GM21381 (cell line): ENCODE results near the gene PRMT2.
A peak's percentile ranks its signal among the peaks of the same experiment; 100 is the strongest.

Source experiments
- ATAC-seq: cut with Tn5 transposase; IDR thresholded peaks from one replicate; pipeline ENCODE4 v1.9.1; 2021; ENCODE audit warnings: mild to moderate bottlenecking, moderate library complexity; ENCODE audit not compliant: unreplicated experiment

PRMT2 gene

DNA sequence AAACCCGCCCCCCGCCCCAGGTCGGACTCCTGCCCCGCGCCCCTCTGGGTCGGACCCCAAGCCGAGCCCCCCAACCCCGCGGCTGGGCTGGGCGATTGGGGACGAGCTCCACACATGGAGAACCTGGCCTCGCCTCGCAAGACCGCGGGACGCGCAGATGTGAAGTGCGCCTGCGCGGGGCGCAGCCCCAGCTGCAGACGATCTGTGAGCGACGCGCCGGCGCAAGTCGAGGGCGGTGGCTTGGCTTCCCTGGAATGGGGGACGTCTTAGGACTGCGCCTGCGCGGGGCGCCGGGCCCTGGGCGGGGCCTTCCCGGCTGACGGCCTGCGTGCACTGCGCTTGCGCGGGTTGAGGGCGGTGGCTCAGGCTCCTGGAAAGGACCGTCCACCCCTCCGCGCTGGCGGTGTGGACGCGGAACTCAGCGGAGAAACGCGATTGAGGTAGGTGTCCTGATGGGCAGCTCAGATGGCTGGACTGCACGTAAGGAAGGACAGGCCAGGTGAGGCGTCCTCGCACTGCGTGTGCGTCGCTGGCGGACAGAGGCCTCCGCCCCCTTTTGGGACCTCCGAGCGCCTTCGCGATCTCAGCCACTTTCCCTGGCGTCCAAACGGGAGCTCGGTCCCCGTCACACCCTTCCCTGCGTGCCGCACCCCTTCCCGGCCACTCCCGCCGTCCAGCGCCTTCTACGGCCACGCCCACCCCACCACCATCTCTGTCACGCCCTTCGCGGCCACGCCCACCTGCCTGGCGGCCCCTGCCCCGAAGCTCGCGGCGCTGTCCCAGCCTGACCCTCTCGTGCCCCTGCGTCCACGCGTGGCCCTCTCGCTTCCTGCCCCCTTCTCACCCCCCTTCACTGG lies at the start of gene PRMT2:
Gene PRMT2 (plus strand): TSS at position 351 of the 857 bp plus-strand sequence. CDS start 1,278 bp downstream, outside the sequence.
- ATAC-seq = peak; percentile 80

GRCh38 chr21:46594276-46594675 lies 41.2 kb upstream of the PRMT2 start:
- ATAC-seq = no peak

GRCh38 chr21:46596201-46596600 lies 39.3 kb upstream of the PRMT2 start:
- ATAC-seq = no peak

DNA sequence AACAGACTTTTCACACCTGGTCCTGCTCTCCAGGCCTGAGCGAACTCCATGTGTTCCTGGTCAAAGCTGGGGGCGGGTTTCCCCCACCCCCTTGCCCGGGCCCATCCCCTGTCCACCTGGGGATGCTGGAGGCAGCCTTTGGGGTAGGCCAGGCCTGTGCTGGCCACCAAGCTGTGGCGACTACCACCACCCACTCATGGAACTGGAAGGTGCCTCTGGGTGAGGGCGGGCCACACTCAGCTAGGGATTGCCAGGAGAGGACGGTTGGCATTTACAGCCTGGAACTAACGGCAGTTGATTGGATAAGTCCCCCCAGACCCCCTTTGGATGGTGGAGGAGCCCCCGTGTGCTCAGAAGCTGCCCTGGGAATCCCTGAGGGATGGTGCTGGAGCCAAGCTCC lies 38.4 kb upstream of the PRMT2 start:
- no peak for ATAC-seq

GRCh38 chr21:46597896-46598343 lies 37.6 kb upstream of the PRMT2 start:
- no peak for ATAC-seq

DNA sequence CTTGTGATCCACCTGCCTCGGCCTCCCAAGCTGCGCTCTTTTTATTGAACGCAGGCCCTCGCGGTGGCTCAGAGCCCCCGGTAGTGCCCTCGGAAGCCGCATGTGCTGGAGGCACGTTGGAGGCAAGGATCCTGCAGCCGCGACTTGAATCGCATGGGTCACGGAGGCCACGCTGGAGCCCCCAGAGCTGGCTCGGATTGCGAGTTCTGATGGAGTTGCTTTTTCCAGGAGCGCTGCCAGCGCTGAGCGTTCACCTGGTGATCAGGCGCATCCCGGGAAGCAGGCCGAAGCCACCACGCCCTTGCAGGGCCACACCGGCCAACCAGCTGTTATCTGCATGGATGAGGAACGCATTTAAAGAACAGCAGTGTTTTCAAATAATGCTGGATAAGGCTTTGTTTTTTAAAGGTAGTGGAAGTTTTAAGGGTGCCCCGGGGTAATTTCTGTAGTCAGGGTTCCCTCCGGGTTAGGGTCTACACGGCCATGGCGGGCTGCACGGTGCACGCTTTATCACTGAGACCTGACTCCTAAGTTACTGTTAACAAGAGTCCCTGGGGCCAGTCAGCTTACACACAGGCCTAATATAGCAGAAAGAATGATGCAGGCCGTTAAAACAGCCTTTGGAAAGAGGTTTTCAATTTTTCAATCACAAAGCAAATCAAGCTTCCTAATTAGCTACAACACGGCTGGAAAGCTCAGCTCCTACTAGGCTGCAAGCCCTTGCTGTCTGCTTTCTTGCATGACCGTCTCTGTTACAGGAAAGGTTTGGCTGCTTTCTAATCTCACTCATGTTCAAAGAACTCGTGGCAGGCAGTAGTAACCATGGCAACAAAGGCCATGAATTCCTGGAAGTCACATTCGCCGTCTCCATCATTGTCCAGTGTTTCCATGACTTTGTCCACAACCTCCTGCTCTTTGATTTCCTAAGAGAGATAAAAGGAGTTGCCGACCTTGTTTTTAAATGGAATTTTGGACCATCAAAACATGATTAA lies 36.6 kb upstream of the PRMT2 start:
- ATAC-seq = no peak

- no peak for ATAC-seq
Observed at GRCh38 chr21:46600305-46600704, 35.2 kb upstream of the PRMT2 start.

- ATAC-seq = no peak
Observed at GRCh38 chr21:46600978-46601377, 34.5 kb upstream of the PRMT2 start.

DNA sequence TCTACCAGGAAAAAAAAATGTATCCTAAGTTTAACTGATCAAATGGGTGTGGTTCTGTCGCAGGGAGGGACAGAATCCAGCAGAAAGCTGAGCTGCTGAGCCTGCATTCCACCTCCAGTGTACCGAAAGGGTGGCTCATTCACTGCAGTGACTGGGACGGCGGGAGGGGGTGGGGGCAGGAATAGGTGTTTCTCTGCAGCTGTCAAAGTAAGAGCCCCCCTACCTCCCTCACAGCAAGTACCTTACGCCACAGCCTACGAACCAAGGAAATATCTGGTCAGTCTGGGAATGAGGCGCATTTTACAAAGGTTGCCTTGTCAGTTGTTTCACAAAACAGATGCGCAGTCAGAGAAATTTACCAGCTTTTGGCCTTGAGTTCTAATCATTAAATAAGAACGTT lies 32.2 kb upstream of the PRMT2 start:
- ATAC-seq = no peak

GRCh38 chr21:46604329-46604974 lies 31.0 kb upstream of the PRMT2 start:
- ATAC-seq = no peak

DNA sequence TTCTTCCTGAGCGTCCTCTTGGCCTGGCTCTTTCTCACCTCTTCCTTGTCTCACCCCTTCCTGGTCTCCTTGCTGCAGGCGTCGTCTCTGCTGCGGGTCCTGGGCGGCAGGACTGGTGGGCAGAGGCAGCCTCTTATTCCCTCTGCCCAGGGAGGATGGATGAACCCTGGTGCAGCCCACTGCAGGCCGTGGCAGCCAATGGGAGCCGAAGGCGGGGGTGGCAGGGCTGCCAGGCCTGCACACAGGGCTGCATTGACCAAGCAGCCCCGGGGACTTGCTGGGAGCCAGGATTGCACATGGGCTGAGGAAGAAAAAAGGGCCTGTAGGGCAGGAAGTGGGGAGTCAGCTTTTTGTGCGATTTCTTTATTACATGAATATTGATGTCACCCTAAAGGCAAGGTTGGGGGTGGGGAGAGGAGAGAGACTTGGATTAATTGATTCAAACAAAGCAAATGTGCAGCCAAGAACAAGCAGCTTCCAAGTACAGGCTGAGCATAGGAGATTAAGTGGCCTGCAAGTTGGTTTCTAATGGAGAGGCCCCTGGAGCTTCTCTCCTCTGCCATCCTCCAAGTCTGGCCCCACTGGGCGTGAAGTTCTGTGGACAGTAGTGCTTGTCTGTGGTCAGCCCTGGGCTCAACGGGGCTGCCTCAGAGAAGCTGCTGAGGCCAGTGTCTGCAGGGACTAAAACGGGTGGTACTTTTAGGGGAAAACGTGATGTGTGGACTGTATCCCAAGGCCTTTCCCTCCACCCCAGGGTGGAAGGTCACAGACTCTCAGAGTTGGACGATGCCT lies 30.3 kb upstream of the PRMT2 start, which contains the start of gene S100B:
Gene S100B (minus strand): TSS at position 108 of the 792 bp plus-strand sequence. CDS start 2,667 bp downstream, outside the sequence.
- ATAC-seq = no peak

- ATAC-seq = peak; percentile 70
Observed at GRCh38 chr21:46605767-46606426, 29.6 kb upstream of the PRMT2 start.

GRCh38 chr21:46606427-46606813 lies 29.1 kb upstream of the PRMT2 start:
- peak; percentile 22 for ATAC-seq

GRCh38 chr21:46607636-46608035 lies 27.8 kb upstream of the PRMT2 start:
- ATAC-seq = no peak

DNA sequence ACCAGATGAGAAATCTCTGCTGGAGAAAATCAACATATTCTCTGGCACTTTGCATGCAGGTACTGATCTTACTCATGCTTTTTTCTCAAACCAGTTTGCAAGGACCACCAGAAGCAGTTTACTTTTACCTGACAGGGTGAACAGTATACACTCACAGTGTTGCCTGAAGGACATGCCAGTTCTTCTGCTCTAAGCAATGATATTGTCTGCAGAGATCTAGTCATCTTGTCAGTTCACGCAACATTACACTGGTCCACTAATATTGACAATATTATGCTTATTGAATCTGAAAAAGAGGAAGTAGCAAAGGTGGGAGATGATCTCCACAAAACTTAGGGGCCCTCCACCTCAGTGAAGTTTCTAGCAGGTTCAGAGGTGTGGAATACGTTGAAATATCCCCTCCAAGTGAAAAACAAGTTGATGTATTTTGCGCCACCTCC lies 26.8 kb upstream of the PRMT2 start:
- peak; percentile 44 for ATAC-seq

GRCh38 chr21:46610018-46610701 lies 25.3 kb upstream of the PRMT2 start:
- ATAC-seq = no peak

- ATAC-seq = no peak
Observed at GRCh38 chr21:46613391-46613790, 22.1 kb upstream of the PRMT2 start.

DNA sequence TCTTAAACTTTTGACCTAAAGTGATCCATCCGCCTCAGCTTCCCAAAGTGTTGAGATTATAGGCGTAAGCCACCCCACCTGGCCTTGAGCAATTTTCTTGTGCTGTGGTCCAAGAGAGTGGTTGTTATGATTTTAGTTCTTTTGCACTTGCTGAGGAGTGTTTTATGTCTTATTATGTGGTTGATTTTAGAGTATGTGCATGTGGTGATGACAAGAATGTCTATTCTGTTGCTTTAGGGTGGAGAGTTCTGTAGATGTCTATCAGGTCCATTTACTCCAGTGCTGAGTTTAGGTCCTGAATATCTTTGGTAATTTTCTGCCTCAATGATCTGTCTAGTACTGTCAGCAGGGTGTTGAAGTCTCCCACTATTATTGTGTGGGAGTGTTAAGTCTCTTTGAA lies 19.4 kb upstream of the PRMT2 start:
- ATAC-seq = no peak

DNA sequence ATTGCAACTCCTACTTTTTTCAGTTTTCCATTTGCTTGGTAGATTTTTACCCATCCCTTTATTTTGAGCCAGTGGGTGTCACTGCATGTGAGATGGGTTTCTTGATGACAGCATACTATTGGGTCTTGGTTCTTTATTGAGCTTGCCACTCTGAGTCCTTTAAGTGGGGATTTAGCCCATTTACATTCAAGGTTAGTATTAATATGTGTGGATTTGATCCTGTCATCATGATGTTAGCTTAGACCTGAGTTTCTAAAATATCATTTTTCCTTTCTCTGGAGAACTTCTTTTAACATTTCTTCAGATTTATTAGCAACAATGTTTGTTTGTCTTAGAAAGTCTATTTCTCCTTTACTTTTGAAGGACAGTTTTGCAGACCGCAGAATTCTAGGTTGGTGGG lies 18.8 kb upstream of the PRMT2 start:
- no peak for ATAC-seq
